OCI-M1 (cell line): ENCODE measurements around the gene XRCC5.
A peak's percentile ranks its signal among the peaks of the same experiment; 100 is the strongest.

Experiments
- DNase-seq: peaks from one replicate; lab custom pipeline; 2025; lab: John Stamatoyannopoulos, UW

The XRCC5 gene

DNA sequence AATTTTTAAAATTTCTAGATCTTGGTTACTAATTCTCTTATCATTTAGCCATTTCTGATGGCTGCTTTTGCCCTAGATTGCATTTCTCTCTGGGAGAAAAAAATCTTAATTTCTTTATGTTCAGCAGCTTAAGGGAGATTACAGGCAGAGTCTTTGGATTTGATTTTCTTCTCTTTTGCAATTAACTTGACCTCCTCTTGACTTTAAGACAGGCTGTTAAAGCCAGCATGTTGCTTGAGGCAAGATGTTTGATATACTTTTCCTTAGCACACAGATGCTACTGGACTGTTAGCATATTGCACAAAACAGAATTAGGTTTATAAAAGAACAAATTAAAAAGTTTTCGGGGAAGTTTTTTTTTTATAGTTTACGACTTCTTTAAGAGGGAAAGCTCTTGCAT is 50.0 kb downstream of the XRCC5 start:
- no peak for DNase-seq

DNA sequence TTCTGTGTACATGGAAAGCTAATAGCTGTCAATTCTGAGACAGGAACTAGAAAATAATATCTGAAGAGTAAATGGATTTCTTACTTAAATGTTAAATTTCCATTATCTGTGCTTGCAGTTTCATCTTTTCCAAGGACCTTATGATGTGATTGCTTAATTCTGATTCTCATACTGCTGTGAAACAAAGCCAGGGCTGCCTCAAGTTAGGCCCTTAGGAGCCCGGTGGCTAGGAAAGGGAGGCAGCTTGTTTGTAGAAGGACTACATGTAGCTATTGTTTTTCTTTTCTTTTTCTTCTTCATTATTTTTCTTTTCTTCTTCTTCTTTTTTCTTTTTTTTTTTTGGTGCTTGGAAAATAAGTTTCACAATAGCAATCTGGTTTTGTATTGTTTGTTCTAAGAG is 50.5 kb downstream of the XRCC5 start:
- DNase-seq, result no peak

DNA sequence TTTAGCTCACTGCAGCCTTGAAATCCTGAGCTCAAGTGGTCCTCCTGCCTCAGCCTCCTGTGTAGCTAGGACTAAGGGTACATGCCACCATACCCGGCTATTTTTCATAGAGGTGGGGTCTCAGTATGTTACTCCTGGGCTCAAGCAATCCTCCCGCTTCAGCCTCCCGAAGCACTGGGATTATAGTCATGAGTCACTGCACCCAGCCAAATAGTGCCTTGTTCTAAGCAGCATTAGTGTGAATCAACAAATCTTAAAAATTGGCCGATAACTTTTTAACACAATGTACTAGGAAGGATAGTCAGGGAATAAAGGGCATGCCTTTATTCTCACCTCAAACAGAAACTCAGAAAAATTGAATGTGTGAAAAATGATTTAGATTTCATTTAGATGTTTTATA is 51.6 kb downstream of the XRCC5 start:
- no peak for DNase-seq

DNA sequence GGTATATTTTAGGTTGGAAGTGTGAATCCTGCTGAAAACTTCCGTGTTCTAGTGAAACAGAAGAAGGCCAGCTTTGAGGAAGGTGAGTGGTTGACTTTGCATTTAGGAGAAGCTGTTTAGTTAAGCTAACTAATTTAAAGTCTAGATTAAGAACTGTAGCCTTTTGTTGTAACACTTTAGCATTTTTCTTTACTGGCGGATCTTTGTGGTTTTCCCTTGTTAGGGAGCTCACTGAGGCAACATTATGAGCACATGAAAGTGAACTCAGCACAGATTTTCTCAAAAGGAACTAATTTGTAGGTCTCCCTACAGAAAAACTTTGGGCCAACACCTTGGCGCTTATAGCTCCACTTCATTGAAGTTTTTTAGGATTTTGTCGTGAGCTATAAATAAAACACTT is 52.8 kb downstream of the XRCC5 start:
- no peak for DNase-seq

DNA sequence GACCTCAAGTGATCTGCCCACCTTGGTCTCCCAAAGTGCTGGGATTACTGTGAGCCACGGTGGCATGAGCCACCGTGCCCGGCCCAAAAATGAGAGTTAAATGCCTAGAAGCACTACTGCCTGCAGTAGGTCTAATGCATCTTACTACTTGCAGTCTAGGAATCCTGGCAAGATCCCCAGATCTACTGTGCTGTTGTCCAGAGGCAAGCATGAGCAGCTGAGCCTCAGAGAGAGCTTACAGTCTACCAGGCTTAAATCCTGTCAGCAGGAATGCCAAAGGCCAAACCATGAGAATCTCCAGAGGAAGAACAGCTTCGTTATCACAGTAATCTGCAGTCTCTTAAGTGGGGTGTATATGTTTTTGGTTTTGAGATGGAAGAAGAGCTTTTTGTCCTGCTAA is 54.4 kb downstream of the XRCC5 start:
- DNase-seq, result no peak

DNA sequence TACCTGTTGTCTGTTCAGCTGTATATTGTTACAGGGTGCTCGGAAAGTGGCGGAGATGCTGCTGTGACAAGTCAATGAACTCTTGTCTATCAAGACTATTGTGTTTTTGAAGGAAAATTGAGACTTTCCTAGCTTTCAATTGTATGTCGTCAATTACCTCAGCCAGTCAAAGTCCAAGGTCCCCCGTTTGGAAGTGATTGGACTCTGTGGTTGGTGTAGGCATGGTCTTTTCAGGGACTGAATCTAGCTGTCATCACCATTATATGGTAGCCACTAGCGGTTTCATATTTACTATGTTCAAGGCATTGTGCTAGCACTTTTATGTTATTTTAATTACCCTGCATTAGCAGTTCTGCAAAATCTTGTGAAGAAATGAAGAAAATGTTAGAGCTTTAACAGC is 54.9 kb downstream of the XRCC5 start:
- DNase-seq, result no peak

DNA sequence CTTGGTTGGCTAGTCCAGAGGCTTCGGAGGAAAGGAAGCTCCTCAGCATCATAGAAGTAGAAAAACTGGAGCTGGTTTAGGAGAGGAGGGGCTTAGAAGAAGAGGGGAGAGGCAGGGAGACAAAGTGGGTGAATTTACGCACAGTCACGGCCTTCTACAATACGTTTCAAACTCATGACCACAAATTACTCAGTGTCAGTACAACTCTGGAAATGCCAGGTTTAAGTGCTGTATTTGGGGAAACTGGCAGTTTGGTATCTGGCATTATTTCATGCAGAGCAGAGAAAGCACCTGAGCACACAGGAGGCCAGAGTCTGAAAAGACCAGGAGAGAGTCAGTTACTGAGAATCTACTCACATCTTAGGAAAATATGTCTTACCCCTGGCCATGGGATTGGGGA is 55.4 kb downstream of the XRCC5 start:
- DNase-seq, result no peak

DNA sequence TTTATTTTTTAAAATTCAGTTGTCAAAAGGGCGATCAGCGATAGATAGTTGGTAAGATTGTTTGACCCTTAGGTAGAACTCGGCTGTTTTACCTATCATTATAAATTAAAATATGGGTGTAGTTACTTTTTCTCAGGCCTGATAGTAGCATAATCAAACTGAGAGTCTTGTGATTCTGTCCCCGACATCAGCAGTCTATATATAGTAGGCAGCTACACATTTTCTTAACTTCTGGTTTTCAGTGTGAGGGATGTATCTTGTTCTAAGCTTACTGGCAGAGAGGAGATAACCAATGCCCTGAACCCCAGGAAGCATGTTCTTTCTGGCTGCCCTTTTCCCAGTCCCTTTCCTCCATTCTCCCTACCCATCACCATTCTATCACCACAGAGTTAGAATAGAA is 56.6 kb downstream of the XRCC5 start:
- peak; percentile 4 for DNase-seq

DNA sequence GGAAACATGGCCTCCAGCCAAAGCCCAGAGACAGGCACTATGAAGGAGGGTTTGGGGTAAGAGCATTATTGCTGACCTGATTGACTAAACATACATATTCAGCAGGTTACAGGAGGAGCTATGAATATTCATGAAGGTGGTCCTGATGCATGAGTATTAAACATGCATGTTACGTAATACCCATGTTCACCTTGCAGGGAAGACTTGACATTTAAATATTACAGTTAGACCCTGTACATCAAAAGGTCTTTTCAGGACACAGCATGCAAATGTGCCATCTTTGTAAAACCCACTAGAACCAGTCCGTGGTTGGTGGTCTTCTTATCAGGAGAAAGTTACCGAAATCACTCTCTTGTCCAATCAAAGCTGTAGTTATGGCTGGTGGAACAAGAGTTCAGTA is 59.9 kb downstream of the XRCC5 start:
- no peak for DNase-seq

DNA sequence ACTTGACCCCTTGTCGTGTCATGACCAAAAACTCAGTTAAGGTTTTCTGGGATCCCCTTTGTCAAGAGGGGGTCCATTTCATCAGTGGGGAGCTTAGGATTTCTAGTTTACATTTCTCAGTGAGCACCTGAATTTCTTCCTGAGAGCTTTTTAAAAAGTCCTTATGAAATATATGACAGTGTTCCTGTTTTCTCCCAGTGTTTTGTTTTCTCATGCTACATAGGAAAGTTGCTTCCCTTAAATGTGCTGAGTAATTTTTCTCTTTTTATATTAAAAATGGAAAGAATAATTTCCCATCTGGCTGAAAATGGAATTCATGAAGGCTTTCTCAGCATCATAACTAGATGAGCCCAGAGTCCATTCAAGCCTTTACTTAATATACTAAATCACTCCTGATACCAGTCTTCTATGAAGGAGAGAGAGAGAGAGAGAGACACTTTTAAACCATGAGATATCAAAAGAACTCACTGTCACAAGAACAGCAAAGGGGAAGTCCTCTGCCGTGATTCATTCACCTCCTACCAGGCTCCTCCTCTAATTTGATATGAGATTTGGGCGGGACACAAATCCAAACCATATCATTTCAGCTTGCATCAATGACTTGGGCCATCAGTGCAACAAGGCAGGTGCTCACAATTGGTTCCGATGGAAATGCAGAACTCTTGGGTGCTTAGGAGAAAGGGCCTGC is 61.1 kb downstream of the XRCC5 start:
- DNase-seq, result peak; percentile 36

DNA sequence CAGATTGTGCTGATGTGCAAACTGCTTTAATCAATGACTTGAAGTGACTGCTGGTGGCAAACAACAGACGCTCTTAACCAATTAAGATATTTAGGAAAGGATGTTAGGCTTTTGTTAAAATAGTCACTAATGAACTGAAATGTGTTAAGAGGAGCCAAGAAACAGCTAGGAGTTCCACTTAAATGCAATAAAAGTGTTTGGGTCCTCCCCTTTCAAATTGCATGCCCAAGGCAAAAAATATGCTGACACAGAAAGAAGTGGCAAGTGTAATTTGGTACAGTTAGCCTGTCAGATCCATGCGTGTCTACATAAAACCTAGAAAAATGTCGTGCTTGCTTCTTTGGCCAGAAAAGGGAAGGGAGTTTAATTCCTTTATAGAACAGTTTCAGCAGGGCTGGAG is 61.9 kb downstream of the XRCC5 start:
- DNase-seq, result no peak

DNA sequence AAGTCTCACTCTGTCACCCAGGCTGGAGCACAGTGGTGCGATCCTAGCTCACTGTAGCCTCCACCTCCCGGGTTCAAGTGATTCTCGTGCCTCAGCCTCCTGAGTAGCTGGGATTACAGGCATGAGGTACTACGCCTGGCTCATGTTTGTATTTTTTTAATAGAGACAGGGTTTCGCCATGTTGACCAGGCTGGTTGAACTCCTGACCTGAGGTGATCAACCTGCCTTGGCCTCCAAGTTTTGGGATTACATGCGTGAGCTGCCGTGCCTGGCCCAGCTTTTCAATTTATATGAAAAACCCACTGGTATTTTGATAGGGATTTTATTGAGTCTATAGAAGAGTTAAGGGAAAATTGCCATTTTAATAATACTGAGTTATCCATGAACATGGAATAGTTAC is 63.3 kb downstream of the XRCC5 start:
- DNase-seq, result no peak

DNA sequence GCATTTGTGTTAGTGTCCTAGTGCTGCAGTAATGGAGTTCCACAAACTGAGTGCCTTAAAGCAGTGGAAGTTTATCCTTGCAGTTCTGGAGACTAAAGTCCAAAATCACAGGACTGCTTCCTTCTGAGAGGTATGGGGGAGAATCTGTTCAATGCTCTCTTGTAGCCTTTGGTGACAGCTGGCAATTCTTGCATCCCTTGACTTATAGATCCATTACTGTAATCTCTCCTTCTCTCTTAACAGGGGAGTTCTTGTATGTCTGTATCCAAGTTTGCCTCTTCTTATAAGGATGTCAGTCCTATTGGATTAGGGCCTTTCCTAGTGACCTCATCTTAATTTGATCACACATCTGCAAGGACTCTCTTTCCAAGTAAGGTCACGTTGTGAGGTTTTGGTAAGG is 69.9 kb downstream of the XRCC5 start:
- no peak for DNase-seq

DNA sequence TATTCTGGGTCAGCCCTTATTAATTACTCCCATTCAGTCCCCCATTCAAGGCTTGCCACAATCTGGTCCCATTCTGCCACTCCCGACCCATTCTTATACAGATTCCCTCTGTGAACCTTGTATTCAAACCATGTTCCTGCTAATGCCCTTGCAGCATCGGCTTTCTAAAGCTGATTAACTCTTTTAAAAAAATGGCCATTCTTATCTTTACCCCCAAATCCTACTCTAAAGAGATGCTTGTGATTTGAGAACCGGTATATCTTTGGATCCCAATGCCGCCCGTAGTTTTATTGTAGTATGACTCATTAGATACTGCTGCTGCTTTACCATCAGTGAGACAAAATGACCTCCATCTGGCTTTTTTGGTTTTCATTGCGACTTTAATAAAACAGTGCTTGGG is 72.2 kb downstream of the XRCC5 start:
- peak; percentile 22 for DNase-seq

DNA sequence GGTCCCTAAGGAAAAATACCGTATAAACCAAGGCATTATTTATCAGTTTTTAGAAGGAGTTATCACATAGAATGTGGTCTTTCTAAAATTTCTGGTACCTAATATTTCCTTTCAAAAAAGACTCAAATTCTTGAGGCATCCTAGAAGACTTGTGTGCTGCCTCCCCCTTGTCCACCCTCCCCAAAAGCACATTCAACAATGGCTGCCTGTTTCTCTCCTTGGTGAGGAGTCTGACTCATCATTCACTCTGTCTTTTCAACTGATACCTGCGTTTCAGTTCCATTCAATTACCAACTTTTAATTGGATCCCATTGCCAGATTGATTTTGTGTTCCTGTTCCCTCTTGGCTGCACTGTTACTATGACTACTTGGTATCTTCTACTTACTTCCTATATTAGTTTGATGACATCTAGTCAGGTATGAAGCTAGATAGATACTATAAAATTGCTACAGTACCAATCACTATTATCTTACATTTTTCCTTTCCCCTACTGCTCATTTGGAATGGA is 72.9 kb downstream of the XRCC5 start:
- no peak for DNase-seq

DNA sequence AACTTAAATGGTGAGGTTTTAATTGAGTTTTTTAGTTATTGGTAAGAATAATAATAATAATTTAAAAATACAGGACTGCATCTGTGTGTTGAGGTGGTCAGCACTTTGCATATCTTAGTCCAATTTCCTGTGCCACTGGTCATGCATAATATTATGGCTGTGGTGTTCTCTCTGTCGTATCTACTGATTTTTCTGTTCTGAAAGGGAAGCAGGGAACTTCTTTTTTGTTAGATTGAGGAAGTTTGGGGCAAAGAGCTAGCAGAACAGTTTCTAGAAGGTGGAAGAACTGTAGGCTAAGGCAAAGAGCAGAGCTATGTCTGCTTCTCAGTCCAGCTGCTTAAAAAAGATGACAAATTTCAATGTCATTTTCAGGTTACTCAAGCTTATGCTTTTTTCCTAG is 74.3 kb downstream of the XRCC5 start:
- peak; percentile 84 for DNase-seq

DNA sequence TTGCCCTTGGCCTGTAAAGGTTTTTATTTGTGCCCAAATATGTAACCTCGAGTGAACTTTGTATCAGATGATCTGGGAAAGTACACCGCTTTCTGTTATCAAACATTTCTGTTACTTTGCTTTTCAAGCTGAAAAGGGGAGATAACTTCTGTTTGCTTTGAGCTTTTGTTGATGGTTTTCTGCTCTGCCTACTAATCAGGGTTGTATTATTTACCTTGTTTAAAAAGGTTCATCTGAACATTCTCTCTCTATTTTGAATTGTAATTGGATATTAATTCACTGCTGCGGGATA is 79.4 kb downstream of the XRCC5 start:
- DNase-seq, result peak; percentile 89

DNA sequence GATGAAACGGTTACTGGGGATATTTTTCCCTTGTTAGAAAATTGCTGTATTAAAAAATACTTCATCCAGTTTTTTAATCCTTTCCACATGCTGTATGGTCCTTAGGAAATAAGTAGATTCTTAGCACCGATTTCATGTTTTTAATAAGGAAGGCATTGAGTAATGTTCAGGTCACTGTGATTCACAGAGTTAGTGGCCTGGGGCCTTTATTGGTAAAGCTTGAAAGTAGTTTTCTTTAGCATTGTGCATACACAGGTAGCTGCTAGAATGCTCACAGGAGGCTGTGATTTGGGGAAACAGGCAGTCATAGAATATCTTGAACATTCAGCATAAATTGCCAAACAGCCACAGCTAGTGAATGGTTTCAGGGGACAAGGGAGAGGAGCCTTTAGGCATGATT is 79.8 kb downstream of the XRCC5 start:
- DNase-seq, result peak; percentile 52

DNA sequence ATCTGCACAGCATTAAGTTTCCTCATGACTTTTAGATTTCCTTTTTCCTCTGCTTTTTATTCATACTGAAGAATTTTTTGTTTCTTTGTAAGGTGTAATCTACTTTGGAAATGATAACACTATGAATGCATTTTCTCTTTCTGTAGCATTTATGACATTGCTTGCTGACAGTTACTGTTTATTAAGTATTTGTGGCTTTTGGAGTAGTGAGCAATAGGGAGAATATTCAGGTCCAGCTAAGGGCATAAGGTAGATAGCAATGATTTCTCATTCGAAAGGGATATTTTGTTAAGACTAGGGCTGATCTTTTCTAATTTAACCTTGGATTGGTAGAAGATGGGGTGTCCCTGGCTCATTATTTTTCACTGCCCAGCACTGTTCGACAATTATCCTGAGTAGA is 80.3 kb downstream of the XRCC5 start:
- no peak for DNase-seq

DNA sequence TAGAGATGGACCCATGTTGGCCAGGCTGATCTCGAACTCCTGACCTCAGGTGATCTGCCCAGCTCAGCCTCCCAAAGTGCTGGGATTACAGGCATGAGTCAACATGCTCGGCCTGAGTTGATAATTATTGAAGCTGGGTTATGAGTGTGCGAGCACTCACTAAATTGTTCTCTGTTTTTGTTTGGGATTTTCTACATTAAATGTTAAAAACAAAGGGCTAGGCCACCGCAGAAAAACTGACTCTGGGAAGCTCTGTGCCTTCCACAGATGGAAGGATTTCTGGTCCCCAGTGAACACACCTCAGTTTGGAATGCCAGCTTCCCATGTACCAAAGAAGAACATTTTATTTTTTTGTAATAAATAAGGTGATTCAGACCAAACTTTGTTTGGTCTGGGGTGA is 83.0 kb downstream of the XRCC5 start:
- no peak for DNase-seq

DNA sequence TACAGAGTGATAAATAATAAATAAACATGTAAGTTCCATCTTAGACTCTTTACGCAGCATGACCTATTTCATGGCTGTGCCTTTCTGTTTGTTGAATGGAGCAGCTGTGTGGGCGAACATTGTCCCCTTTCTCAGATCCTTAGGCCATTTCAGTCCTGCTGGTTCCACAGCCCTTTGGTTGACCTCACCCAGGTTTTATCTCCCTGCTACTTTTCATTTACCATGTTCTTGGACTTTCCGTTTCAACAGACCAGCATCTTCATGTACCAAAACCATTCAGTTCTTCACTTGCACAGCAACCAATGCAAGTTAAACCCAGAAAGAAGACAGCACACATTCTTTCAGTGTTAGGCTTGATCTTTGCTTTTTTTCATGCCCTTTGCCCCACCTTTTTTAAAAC is 83.8 kb downstream of the XRCC5 start:
- DNase-seq, result peak; percentile 26

DNA sequence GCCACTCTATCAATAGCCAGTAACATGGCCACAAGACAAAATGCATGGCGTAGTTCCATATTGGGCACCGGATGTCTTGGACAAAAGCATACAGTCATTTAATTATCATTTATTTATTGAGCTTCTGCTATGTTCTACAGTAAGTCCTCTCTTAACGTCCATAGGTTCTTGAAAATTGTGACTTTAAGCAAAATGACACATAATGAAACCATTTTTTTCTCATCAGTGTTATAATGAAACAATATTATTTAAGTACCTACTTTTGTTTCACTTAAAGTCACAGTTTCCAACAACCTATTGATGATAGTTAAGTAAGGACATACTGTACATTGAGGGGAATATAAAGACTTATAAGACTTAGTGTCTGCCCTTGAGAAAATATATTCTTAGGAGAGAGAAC is 84.9 kb downstream of the XRCC5 start:
- no peak for DNase-seq

DNA sequence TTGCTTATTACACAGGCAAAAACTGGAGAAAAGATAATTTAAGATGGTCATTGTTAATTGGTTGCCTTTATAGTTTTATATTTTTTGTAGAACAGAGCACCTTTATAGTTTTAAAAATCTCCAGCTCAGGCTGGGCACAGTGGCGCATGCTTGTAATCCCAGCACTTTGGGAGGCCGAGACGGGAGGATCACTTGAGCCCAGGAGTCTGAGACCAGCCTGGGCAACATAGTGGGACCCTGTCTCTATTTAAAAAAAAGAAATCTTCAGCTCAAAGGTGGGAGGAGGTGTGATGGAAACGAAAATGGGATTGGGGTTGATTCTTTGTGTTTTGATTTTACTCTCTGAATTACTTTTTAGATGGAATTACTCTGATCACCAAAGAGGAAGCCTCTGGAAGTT is 85.4 kb downstream of the XRCC5 start:
- no peak for DNase-seq

DNA sequence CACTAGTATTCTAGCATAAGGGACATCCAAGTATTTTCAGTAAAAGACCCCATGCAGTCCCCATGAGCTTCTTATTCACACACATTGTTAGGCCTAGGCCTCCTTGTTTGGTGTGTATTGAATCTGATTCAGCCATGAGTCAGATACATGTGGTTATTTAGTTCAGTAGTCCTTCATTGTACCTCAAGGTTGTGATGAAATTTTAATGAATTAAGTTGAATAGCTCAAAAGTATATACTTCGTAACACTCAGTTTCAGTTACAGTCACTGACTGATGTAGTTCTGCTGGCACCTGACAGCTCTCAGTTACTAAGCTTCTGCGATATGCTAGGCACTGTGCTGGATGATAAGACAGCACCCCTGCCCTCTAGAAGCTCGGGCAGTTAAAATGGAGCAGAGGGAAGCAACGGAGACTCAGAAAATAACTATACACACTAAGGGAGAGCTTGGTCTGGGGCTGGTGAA is 86.4 kb downstream of the XRCC5 start:
- no peak for DNase-seq
